B cell (primary cell): ENCODE data around the gene SLC26A8.

Source experiments
- EZH2 ChIP-seq: IDR thresholded peaks from 2 replicates; pipeline ENCODE4 v1.6.1; 2012; ENCODE audit warnings: borderline replicate concordance, low read depth, mild to moderate bottlenecking, moderate library complexity, low read length; ENCODE audit not compliant: insufficient read depth, poor library complexity, severe bottlenecking
- TF ChIP-seq, protein P1 (sequence below): fragments of 200-600 bp; IDR thresholded peaks from one replicate; pipeline ENCODE4 v1.8.0; 2022; ENCODE audit warnings: antibody characterized with exemption, mild to moderate bottlenecking

DNA sequence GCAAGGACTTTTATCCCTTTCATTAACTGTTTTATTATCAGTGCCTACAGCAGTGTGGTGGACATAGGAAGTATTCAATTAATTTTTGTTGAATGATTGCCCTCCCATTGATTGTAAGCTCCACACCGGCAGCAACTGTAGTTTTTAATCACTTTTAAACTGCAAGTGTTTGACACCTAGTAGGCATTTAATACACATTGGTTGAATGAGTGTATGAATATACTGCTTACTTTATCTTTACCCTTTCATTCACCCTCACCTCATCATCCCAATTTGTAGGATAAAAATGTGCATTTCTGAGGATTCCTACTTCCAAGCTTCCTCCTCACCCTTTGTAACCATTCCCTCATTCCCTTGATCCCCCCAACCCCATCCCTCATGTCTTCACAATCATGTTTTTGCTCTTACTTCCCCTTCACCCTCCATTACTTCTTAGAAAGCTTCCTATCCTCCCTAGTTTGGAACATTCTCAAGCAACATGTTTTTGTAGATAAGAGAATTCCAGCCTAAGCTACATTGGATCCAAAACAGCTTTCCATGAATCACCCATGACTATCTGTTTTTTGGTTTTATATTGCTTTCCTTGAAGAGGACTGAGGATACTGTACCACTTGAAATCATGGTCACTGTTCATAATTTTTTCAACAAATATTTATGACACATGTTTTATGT lies 955 bp upstream of the SLC26A8 start:
- TF ChIP-seq, protein P1, sequence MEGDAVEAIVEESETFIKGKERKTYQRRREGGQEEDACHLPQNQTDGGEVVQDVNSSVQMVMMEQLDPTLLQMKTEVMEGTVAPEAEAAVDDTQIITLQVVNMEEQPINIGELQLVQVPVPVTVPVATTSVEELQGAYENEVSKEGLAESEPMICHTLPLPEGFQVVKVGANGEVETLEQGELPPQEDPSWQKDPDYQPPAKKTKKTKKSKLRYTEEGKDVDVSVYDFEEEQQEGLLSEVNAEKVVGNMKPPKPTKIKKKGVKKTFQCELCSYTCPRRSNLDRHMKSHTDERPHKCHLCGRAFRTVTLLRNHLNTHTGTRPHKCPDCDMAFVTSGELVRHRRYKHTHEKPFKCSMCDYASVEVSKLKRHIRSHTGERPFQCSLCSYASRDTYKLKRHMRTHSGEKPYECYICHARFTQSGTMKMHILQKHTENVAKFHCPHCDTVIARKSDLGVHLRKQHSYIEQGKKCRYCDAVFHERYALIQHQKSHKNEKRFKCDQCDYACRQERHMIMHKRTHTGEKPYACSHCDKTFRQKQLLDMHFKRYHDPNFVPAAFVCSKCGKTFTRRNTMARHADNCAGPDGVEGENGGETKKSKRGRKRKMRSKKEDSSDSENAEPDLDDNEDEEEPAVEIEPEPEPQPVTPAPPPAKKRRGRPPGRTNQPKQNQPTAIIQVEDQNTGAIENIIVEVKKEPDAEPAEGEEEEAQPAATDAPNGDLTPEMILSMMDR = no peak
- no peak for TF ChIP-seq EZH2
